ENCODE measurements around the gene LBX2. TPM values are rescaled to one million over a fixed set of nuclear protein-coding genes. Genes with fewer than 3 reads are reported as not detected.

The LBX2 gene
- total and polyA plus RNA-seq, 10 of the 15 experiments (the other 5 are each of a cell fraction or from before 2014, with no cell fraction given) = 0.08 to 4.0 (median 0.27) TPM

DNA sequence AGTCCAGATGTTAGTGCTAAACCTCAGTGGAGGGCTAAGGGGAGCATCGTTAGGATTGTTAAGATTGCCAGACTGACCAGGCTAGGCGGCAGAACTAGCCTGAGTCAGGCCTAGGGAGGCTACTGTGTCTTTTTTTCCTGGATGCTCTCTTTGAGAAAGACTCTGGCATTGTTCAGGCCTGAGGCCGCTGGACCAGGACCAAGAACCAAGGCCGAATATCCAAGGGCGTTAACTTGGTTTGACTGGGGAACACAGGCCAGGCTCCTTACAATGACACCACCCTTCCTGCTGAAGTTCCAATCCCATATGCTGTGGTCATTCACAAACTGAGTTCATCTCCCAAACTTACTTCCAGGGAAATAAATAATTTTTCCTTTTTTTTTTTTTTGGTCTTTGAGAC, 40.9 kb upstream of the LBX2 start:
- no peak for ATAC-seq
- BruUV-seq (replicated peaks) = no TSS peak
- in situ Hi-C loops (cut with MboI) = no loop called here
- TF ChIP-seq TCF3 (IDR thresholded peaks at IDR 0.05; ENCODE audit: borderline replicate concordance, insufficient read depth, low read depth, low read length) = no peak
- no peak for TF ChIP-seq CBFB (IDR thresholded peaks at IDR 0.05; ENCODE audit: low read depth)
- TF ChIP-seq HCFC1 (IDR thresholded peaks at IDR 0.05; ENCODE audit: low read length) = no peak
- no peak for TF ChIP-seq RELA (IDR thresholded peaks at IDR 0.05; ENCODE audit: borderline replicate concordance, partially characterized antibody)
- TF ChIP-seq PML (IDR thresholded peaks at IDR 0.05; ENCODE audit: low read length) = no peak
- no peak for TF ChIP-seq SIN3A (IDR thresholded peaks at IDR 0.05; ENCODE audit: low read depth, low read length)
- TF ChIP-seq JUNB (IDR thresholded peaks at IDR 0.05) = no peak
- TF ChIP-seq, protein P1, sequence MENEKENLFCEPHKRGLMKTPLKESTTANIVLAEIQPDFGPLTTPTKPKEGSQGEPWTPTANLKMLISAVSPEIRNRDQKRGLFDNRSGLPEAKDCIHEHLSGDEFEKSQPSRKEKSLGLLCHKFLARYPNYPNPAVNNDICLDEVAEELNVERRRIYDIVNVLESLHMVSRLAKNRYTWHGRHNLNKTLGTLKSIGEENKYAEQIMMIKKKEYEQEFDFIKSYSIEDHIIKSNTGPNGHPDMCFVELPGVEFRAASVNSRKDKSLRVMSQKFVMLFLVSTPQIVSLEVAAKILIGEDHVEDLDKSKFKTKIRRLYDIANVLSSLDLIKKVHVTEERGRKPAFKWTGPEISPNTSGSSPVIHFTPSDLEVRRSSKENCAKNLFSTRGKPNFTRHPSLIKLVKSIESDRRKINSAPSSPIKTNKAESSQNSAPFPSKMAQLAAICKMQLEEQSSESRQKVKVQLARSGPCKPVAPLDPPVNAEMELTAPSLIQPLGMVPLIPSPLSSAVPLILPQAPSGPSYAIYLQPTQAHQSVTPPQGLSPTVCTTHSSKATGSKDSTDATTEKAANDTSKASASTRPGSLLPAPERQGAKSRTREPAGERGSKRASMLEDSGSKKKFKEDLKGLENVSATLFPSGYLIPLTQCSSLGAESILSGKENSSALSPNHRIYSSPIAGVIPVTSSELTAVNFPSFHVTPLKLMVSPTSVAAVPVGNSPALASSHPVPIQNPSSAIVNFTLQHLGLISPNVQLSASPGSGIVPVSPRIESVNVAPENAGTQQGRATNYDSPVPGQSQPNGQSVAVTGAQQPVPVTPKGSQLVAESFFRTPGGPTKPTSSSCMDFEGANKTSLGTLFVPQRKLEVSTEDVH (IDR thresholded peaks at IDR 0.05; ENCODE audit: low read depth, partially characterized antibody) = no peak
- no peak for TF ChIP-seq EED (IDR thresholded peaks at IDR 0.05; ENCODE audit: low read depth)
- TF ChIP-seq CEBPB (IDR thresholded peaks at IDR 0.05; ENCODE audit: borderline replicate concordance in 1 of 2, low read depth in 2 of 2, low read length in 2 of 2) = no peak
- TF ChIP-seq ASH2L (IDR thresholded peaks at IDR 0.05; ENCODE audit: borderline replicate concordance, low read depth) = no peak
- DNase-seq (ENCODE audit: low read depth, low spot score) = no peak
- ChIA-PET SMC1A (ENCODE audit: uncharacterized antibody, unreplicated experiment) (interaction anchor here (0.9 to 4.0 kb wide), 5 partner anchors 10 to 45 kb away, joined by 3 to 40 read pairs (median 13); partner anchors contain the start of genes AUP1 and HTRA2), CTCF (interaction anchor here (1.3 to 14.3 kb wide), 5 partner anchors 10 to 49 kb away, joined by 3 to 96 read pairs (median 9); partner anchors contain the start of genes AUP1, DQX1 and HTRA2), POLR2A (interaction anchor here (0.6 to 2.5 kb wide), 4 partner anchors 10 to 27 kb away, joined by 3 to 19 read pairs (median 7); partner anchors contain the start of genes AUP1 and HTRA2), RAD21 (ENCODE audit: unreplicated experiment) (interaction anchor here (1.9 to 3.8 kb wide), 2 partner anchors 27 to 45 kb away, joined by 7 to 30 read pairs; no protein-coding TSS in a partner anchor)
- no peak overlapping the region for H3K9ac ChIP-seq (ENCODE audit: control insufficient read depth, insufficient read depth, low read length)
- no peak overlapping the region for H3K4me3 ChIP-seq
- H3K4me1 ChIP-seq (ENCODE audit: control insufficient read depth, insufficient read depth, low read length) = peaks cover 15% of the 10 kb centered on the region
- no peak overlapping the region for H2AFZ ChIP-seq (ENCODE audit: control insufficient read depth, low read depth, low read length)
- no peaks in the 10 kb centered on the region for H4K20me1 ChIP-seq (ENCODE audit: control insufficient read depth, insufficient read depth)
- no peaks in the 10 kb centered on the region for H3K9me3 ChIP-seq (replicated peaks; ENCODE audit: control insufficient read depth, insufficient read depth, low read length)
- no peaks in the 10 kb centered on the region for H3K27me3 ChIP-seq (replicated peaks in 1 of 2; ENCODE audit: control insufficient read depth in 2 of 2, insufficient read depth in 2 of 2, low read length in 1 of 2)
- WGBS (ENCODE audit: insufficient coverage, insufficient replicate concordance, low lambda C conversion rate, missing lambda C conversion rate) = 98% methylated on average over 5 of the region's 5 CpGs
- no peak overlapping the region for H3K4me2 ChIP-seq (ENCODE audit: control insufficient read depth, insufficient read depth)
- peaks cover under 1% of the 10 kb centered on the region; the same call in 1 of the 2 replicates for H3K79me2 ChIP-seq (ENCODE audit: control insufficient read depth, insufficient read depth, low read length)
- no peak for FAIRE-seq
- H3K27ac ChIP-seq (ENCODE audit: control insufficient read depth, insufficient read depth) = no peak overlapping the region
- H3K36me3 ChIP-seq (ENCODE audit: control insufficient read depth in 2 of 2, insufficient read depth in 2 of 2, low read length in 1 of 2) = no peaks in the 10 kb centered on the region; a peak in 3 of 4 replicates
- intact Hi-C loops (cut with micrococcal nuclease; ENCODE audit: unreplicated experiment) = no loop called here
